HFF-Myc (cell line): ENCODE measurements around the gene CLDN5.

Experiments
- DNase-seq: peaks from one replicate; pipeline ENCODE4 v3.0.0-alpha.2; 2011; ENCODE audit warnings: low read depth; ENCODE audit errors: extremely low read depth
- H3K4me3 ChIP-seq: replicated peaks from 2 replicates; pipeline ENCODE4 v1.5.1; 2011; ENCODE audit warnings: low read depth, mild to moderate bottlenecking, control low read depth, low read length
- TF ChIP-seq, protein P1 (sequence below): IDR thresholded peaks from 2 replicates; pipeline ENCODE4 v1.5.1; 2012; ENCODE audit warnings: mild to moderate bottlenecking, low read depth, low read length, control low read depth; ENCODE audit errors: missing control alignments

CLDN5 gene

DNA sequence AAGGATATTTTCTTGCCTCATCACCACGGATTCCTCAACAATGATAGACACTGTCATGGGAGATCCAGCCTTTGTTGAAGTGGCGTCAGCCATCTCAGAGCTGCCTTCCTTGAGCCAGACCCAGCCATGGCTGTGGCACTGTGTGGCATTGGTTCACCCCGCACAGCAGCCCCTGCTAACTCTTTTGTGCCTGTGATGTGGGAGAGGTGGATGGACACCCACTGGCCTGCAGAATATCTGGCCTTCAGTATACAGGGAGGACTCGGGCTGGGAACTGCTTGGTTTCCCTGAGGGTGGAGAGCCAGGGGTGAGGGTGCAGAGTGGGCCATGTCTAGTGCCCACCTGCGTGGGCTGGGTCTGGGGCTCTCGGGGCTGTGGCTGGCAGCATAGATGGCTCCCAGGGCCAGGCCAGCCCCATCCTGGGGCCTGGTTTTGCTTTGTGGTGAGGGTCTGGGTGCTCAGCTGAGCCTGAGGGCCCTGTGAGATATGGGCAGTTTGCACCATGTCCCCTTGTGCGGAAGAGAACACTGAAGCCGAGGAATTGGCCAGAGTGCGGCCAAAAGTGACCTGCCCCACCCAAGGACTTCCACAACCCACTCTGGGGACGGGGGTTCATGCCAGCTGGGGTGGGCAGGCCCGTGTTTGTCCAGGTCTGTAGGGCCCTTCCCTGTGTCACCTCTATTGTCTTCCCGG lies 6.1 kb downstream of the CLDN5 start:
- H3K4me3 ChIP-seq: no peak overlapping the region
- no peak for DNase-seq
- TF ChIP-seq, protein P1, sequence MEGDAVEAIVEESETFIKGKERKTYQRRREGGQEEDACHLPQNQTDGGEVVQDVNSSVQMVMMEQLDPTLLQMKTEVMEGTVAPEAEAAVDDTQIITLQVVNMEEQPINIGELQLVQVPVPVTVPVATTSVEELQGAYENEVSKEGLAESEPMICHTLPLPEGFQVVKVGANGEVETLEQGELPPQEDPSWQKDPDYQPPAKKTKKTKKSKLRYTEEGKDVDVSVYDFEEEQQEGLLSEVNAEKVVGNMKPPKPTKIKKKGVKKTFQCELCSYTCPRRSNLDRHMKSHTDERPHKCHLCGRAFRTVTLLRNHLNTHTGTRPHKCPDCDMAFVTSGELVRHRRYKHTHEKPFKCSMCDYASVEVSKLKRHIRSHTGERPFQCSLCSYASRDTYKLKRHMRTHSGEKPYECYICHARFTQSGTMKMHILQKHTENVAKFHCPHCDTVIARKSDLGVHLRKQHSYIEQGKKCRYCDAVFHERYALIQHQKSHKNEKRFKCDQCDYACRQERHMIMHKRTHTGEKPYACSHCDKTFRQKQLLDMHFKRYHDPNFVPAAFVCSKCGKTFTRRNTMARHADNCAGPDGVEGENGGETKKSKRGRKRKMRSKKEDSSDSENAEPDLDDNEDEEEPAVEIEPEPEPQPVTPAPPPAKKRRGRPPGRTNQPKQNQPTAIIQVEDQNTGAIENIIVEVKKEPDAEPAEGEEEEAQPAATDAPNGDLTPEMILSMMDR: no peak

DNA sequence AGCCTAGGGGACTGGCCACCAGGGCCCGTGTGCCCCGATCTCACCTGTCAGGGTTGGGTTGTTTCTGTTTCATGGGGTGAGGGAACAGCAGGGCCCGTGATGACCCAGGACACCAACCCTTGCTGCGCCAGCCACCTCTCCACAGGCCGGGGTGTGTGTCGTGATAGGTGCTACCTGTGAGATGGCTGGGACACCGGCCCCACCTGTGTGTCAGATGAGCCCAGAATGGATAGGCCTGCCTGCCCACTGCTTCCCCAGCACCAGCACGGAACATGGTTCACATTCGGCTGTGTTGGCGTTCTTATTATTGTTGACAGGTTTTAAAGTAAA lies 7.1 kb downstream of the CLDN5 start:
- no peak for DNase-seq
- TF ChIP-seq, protein P1: no peak
- no peak overlapping the region for H3K4me3 ChIP-seq

DNA sequence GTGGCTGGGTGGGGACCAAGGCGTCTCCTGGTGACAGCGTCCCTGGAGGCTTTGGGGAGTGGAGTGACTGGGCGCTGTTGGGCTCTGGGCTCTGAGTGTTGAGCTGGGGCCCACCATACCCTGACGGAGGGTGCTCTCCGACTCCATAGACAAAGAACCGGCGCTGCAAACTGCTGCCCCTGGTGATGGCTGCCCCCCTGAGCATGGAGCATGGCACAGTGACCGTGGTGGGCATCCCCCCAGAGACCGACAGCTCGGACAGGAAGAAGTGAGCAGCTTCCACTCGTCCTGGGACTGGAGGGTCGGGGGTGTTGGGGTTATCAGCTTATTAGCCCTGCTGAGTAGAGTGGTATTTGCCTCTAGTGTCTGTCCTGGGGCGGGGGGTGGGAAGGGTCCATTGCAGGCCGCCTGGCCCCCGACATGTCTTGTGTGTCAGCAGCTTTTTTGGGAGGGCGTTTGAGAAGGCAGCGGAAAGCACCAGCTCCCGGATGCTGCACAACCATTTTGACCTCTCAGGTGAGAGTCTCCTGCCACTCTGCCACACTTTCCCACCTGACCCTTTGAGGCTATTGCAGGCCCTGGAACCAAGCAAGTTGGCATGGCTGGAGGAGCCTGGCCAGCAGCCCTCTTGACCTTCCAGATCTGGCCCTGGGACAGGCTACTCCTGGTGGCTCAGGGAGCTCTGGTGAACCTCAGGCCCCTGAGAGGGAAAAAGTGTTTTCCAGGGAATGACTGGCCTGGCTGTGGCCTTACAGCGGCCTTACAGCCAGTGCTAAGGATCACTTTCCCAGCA lies 7.6 kb downstream of the CLDN5 start:
- no peak overlapping the region for H3K4me3 ChIP-seq
- TF ChIP-seq, protein P1: no peak
- no peak for DNase-seq

DNA sequence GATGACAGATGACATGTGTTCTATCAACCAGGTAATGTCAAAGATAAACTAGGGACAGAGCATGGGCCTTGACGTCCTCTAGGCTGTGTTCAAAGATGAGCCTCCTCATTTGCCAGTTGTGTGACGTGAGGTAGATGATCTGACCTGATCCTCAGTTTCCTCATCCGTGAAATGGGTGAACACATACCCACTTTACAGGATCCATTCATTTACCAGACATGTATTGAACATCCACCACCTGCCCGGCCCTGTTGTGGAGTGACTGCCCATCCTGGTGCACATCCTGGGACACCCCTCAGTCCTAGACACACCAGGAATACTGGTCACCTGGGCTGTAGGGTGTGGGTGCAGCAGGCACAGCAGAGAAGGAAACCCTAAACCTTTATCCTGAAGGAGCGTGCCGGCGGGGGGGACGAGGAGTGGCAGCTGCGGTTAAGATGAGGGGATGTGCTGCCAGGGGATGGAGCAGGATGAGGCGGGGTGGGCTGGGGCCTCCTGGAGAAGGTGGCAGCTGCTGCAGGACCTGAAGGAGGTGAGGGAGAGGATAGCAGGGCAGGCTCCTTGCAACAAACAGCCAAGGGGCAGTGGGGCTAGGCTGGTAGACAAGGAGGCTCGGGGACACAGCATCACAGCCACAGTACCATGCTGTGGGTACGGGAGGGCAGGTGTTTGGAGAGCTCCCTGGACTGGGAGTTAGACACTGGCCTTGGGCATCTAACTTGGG lies 8.4 kb downstream of the CLDN5 start:
- no peak for DNase-seq
- TF ChIP-seq, protein P1: no peak
- H3K4me3 ChIP-seq: no peak overlapping the region

DNA sequence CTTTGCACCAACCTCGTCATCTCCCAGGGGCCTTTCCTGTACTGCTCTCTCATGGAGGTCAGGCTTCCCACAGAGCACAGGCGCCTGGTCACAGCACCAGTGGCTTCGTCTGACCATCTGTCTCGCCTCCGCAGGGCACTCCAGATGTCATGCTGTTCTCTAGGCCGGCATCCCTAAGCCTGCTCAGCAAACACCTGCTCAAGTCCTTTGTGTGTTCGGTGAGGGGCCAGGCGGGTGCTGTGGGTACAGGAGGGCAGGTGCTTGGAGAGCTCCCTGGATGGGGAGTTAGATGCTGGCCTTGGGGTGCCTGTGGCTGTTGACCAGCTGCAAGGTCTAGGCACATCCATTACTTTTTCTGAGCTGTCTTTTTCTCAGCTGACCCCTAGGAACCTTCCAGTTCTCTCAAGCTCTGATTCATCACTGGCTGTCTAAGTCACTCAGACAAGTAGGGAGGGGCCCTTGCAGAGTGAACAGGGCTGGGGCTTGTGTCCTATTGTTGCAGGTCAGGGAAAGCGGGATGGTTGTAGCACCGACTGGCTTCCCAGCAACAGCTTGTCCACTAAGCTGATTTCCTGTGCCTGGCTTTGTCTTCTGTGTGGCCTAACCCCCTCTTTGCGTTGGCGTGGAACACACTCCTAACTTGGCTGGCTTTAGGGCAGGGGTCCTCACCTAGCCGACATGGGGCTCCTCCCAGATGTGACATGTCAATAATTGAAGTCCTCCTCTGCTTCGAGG lies 9.2 kb downstream of the CLDN5 start:
- no peak overlapping the region for H3K4me3 ChIP-seq
- DNase-seq: no peak
- TF ChIP-seq, protein P1: no peak

DNA sequence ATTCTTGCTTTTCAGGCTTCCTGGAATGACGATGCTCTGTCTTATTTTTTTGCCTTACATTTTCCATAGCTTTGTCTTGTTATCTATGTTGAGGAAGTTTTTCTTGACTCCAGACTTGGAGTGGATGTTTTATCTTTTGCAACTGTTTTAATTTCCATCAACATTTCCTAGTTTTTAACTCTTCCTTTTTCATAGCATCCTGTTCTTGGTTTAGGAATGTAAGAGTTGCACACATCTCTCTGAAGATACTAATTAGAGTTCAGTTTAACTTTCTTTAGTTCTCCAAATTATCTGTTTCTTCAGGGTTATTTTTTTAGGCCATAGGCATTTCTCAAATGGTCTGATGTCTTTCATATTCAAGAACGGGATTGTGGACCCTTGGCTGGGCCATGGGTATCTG lies 10.4 kb downstream of the CLDN5 start:
- DNase-seq: no peak
- H3K4me3 ChIP-seq: no peak overlapping the region
- TF ChIP-seq, protein P1: no peak
